ENCODE data around the gene CYP26B1.

- TF ChIP-seq CTCF (conservative IDR thresholded peaks at IDR 0.05): no peak
- TF ChIP-seq EZH2 (IDR thresholded peaks at IDR 0.05; ENCODE audit: low read depth): no peak
Observed at GRCh38 chr2:72129681-72130340, 17.9 kb downstream of the CYP26B1 start.
